ENCODE results near the gene ETV3L.

Gene ETV3L

DNA sequence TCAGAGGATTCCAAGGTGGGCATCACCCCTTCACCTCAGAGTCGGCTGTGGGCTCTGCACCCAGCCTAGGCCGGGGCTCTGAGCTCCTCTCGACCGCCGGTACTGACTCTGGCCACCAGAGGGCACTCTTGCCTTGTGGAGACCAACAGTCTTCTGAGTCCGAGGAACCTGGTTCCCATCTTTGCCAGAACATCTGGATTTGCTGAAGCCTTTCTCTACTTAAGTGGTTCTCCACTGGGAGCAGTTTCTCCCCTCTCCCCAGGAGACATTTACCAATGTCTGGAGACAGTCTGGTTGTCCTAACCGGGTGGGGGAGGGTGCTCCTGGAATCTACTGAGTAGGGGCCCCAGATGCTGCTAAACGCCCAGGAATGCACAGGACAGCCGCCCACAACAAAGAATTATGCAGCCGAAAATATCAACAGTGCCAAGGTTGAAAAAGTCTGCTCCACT, 9.4 kb downstream of the ETV3L start:
- TF ChIP-seq, protein P1, sequence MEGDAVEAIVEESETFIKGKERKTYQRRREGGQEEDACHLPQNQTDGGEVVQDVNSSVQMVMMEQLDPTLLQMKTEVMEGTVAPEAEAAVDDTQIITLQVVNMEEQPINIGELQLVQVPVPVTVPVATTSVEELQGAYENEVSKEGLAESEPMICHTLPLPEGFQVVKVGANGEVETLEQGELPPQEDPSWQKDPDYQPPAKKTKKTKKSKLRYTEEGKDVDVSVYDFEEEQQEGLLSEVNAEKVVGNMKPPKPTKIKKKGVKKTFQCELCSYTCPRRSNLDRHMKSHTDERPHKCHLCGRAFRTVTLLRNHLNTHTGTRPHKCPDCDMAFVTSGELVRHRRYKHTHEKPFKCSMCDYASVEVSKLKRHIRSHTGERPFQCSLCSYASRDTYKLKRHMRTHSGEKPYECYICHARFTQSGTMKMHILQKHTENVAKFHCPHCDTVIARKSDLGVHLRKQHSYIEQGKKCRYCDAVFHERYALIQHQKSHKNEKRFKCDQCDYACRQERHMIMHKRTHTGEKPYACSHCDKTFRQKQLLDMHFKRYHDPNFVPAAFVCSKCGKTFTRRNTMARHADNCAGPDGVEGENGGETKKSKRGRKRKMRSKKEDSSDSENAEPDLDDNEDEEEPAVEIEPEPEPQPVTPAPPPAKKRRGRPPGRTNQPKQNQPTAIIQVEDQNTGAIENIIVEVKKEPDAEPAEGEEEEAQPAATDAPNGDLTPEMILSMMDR (conservative IDR thresholded peaks at IDR 0.05) = peak; percentile 93

DNA sequence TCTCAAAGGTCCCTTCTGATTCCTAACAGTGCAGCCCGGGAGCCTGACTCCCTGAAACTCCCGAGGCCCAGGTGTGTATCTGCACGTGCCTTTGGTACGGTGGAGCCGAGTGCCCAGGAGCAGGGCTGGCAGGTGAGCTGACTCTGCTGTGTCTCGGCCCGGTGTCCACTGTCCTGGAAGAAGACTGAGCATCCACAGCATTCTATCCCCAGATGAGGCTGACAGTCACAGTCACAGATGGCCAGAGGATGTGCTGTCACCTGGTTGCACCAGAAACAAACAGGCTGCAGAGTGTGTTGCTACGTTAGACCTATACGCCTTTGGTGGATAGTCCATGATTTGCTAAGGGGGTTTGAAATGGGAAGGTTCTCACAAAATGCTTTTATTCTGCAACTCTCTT, 9.8 kb downstream of the ETV3L start:
- TF ChIP-seq, protein P1 (conservative IDR thresholded peaks at IDR 0.05) = no peak
- H3K27ac ChIP-seq = no peak overlapping the region

More for the DNA sequence above, 9.4 kb downstream of the ETV3L start:
- no peak overlapping the region for H3K27ac ChIP-seq

DNA sequence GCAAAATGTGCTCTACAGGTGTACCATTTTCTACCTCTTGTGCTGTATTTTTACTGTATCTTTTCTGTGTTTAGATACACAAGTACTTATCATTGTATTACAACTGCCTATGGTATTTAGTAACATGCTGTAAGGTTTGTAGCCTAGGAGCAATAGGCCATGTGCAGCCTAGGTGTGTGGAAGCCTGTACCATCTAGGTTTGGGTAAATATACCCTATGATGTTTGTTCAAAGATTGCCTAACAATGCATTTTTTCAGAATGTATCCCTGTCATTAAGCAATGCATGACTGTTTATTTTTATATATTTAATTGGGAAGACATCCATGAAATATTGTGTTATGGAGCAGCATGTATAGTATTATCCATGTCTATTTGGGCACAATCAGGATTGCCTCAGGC, 11.0 kb downstream of the ETV3L start:
- no peak overlapping the region for H3K27ac ChIP-seq
- TF ChIP-seq, protein P1 (conservative IDR thresholded peaks at IDR 0.05) = no peak

DNA sequence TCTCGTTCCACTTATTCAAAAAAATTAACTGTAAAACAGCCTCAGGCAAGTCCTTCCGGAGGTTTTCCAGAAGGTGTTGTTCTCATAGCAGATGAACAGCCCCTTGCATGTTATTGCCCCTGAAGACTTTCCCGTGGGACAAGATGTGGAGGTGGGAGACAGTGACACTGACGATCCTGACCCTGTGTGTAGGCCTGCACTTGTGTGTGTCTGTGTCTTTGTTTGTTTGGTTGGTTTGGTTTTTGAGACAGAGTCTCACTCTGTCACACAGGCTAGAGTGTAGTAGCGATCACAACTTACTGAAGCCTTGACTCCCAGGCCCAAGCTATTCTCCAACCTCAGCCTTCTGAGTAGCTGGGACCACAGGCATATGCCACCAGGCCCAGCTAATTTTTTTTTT, 12.6 kb downstream of the ETV3L start:
- no peak overlapping the region for H3K27ac ChIP-seq

DNA sequence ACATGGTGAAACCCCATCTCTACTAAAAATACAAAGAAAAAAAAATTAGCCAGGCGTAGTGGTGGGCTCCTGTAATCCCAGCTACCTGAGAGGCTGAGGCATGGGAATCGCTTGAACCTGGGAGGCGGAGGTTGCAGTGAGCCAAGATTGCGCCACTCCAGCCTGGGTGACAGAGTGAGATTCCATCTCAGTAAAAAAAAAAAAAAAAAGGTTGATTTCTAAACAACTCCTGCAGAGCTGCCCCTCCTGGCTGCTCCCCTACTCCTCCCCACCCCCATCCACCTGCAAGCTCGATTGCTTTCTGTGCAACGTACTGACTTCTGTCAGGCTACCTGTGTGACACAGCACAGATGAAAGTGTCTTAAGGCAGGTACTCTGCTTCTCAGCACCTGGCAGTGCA, 13.3 kb downstream of the ETV3L start:
- TF ChIP-seq, protein P1 (conservative IDR thresholded peaks at IDR 0.05) = no peak
- no peak overlapping the region for H3K27ac ChIP-seq

More for the DNA sequence above, 12.6 kb downstream of the ETV3L start:
- TF ChIP-seq, protein P1 (conservative IDR thresholded peaks at IDR 0.05) = no peak

DNA sequence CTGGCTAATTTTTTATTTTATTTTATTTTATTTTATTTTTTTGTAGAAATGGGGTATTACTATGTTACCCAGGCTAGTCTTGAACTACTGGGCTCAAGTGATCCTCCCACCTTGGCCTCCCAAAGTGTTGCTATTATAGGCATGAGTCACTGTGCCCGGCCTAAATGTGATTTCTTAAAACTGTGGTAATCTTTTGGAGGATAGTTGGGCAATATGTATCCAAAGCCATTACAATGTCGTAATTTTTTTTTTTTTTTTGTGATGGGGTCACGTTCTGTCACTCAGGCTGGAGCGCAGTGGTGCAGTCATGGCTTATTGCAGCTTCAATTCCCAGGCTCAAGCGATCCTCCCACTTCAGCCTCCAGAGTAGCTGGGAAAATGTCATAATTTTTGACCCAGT, 14.2 kb downstream of the ETV3L start:
- TF ChIP-seq, protein P1 (conservative IDR thresholded peaks at IDR 0.05) = no peak
- no peak overlapping the region for H3K27ac ChIP-seq

DNA sequence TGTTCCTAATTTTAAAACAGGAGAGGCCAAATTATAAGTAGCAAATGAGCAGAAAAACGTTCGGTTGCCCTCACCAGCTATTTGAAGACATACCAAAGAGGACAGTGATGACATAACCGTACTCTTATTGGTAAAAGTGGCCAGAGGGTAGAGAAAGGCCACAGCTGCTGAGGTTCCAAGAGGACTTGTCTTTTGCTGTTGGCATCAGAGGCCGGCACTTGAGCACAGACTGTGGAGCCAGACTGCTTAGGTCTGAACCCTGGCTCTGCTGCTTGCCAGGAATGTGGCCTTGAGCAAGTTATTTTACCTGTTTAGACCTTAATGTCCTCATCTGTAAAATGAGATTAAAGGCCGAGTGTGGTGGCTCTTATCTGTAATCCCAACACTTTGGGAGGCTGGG, 14.9 kb downstream of the ETV3L start:
- TF ChIP-seq, protein P1 (conservative IDR thresholded peaks at IDR 0.05) = no peak

More for the DNA sequence above, 14.9 kb downstream of the ETV3L start:
- no peak overlapping the region for H3K27ac ChIP-seq

Data from VCaP (cell line).